ENCODE data around the gene SLC7A5. TPM values are rescaled to one million over a fixed set of nuclear protein-coding genes. Genes with fewer than 3 reads are reported as not detected.
"Not testable (repeated sequence)": the region's sequence is repeated elsewhere in the genome, so short reads cannot be mapped to it uniquely, and the experiment has no call there.

SLC7A5 gene
- total RNA-seq, 4 donors from 2014 or later: 3.3 to 17.7 (median 4.3) TPM

DNA sequence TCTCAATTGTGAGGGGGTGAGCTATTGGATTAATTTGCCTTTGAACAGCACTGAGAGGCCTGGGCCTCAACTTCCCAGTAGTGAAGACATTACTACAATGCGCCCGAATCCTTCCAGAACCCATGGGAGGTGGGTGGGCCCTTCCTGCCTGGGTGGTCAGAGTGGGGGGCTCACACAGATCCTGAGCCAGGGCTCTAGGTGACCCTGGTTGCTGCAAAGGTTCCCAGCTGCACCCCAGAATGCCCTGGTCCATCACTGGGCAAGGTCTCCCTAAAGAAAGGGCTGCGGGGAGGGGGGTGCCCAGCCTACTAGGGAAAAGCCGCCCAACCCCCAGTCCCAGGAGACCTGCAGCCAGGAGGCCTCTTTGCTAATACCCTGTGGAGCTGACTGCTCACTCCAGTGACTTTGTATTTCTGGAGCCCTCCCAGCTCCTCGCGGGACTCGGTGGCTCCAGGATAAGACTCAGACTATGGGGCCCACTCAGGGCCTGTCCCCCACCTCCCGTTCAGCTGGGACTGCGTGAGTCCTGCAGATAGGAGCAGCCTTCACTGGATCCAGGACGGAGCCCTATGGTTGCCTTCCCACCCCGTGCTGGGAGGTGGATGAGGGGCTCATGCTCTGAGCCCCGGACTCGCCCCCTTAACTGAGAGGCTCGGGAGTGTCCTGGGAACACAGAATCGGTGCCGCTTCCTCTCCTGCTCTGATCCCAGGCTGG lies 40.2 kb downstream of the SLC7A5 start:
- H3K4me3 ChIP-seq: no peak overlapping the region
- no peak for DNase-seq (ENCODE audit: extremely low spot score)
- H3K27ac ChIP-seq (replicated peaks in 1 of 4): no peak overlapping the region
- WGBS: 84% methylated on average over 10 of the region's 16 CpGs
- H3K36me3 ChIP-seq: peaks cover 5 to 39% (median 21%) of the 10 kb centered on the region in 4 donors
- peaks cover 0 to 22% (median 0%) of the 10 kb centered on the region in 4 donors for H3K27me3 ChIP-seq
- no peak for TF ChIP-seq CTCF (IDR thresholded peaks at IDR 0.05)
- TF ChIP-seq EP300 (IDR thresholded peaks at IDR 0.05): no peak
- TF ChIP-seq POLR2AphosphoS5 (IDR thresholded peaks at IDR 0.05): no peak
- TF ChIP-seq POLR2A (IDR thresholded peaks at IDR 0.05; ENCODE audit: low read depth): no peak
- no peaks in the 10 kb centered on the region for H3K9me3 ChIP-seq
- intact Hi-C loops (cut with DNase I): no loop called here
- peaks cover 0 to 2% (median under 1%) of the 10 kb centered on the region in 4 donors for H3K4me1 ChIP-seq

DNA sequence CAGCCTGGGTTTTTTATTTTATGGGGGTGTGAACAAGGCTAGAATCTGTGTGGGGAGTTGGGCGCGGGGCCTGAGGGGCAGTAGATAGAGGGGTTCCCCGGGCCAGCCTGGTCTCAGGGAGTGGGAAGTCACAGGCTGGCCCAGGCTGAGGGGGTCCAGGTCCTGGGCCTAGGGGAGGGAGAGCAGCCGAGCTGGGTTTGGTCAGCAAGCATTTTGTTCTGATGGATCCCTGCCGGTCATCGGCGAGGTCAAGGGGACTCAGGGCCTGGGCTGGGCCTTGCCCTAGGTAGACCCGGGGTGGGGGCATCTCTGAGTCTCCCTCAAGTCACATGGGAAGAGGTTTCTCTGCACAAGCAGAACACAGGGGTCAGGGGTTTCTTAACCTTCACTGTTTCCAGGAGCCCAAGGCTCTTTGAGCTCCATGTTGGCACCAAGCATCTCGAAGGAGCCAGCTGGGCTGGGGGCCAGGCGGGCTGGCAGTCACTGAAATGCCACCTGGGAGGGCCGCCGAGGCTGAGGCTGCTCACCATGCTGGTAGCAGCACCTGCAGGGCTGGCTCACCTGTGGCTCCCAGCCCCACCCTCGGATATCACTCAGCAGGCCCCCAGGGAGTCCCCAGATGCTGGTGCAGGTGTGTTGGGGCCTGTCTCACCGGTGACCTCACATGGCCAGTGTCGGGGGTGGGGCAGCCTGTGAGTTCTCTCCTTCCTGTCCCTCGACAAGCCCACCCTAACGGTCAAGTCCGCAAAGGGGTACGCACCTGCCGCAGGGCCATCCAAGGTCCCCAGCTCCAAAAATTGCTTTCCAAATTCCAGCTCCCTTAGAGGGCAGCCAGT lies 41.0 kb downstream of the SLC7A5 start:
- intact Hi-C loops (cut with DNase I): no loop called here
- Histone ChIP-seq H3K4me3 (no peak overlapping the region), H3K9me3 (no peaks in the 10 kb centered on the region), H3K36me3 (peaks cover 3 to 32% (median 18%) of the 10 kb centered on the region in 4 donors), H3K27me3 (peaks cover 0 to 28% (median 0%) of the 10 kb centered on the region in 4 donors), H3K27ac (replicated peaks in 1 of 4) (no peak overlapping the region), H3K4me1 (no peaks in the 10 kb centered on the region)
- no peak for TF ChIP-seq POLR2A (IDR thresholded peaks at IDR 0.05; ENCODE audit: low read depth)
- TF ChIP-seq CTCF (IDR thresholded peaks at IDR 0.05): no peak
- WGBS: 94% methylated on average over 17 of the region's 20 CpGs
- no peak for DNase-seq (ENCODE audit: extremely low spot score)

GRCh38 chr16:87827588-87827915 lies 41.8 kb downstream of the SLC7A5 start:
- H3K9me3 ChIP-seq; DNase-seq (ENCODE audit: extremely low spot score); intact Hi-C loops (cut with DNase I); H3K4me1 ChIP-seq; H3K4me3 ChIP-seq; H3K27ac ChIP-seq (replicated peaks in 1 of 4): not testable (repeated sequence)
- peaks cover 0 to 31% (median 0%) of the 10 kb centered on the region in 4 donors for H3K27me3 ChIP-seq
- H3K36me3 ChIP-seq: peaks cover 0 to 25% (median 14%) of the 10 kb centered on the region in 4 donors
- 88% methylated on average over 7 of the region's 7 CpGs for WGBS

GRCh38 chr16:87826798-87827587 lies 42.3 kb downstream of the SLC7A5 start:
- intact Hi-C loops (cut with DNase I): no loop called here
- Histone ChIP-seq H3K4me3 (no peak overlapping the region), H3K36me3 (peaks cover 0 to 19% (median 10%) of the 10 kb centered on the region in 4 donors), H3K9me3 (no peaks in the 10 kb centered on the region), H3K27ac (replicated peaks in 1 of 4) (no peak overlapping the region), H3K27me3 (peaks cover 0 to 31% (median 0%) of the 10 kb centered on the region in 4 donors), H3K4me1 (peaks cover 0 to 5% (median 0%) of the 10 kb centered on the region in 4 donors)
- TF ChIP-seq EP300 (IDR thresholded peaks at IDR 0.05) (no peak), POLR2A (IDR thresholded peaks at IDR 0.05; ENCODE audit: low read depth) (no peak), CTCF (IDR thresholded peaks at IDR 0.05) (no peak), POLR2AphosphoS5 (IDR thresholded peaks at IDR 0.05) (no peak)
- no peak for DNase-seq (ENCODE audit: extremely low spot score)
- WGBS: 88% methylated on average over 26 of the region's 28 CpGs

GRCh38 chr16:87826407-87826797 lies 42.9 kb downstream of the SLC7A5 start:
- 63% methylated on average over 3 of the region's 4 CpGs for WGBS
- H3K27ac ChIP-seq (replicated peaks in 1 of 4); H3K4me3 ChIP-seq; H3K9me3 ChIP-seq; intact Hi-C loops (cut with DNase I); H3K4me1 ChIP-seq; DNase-seq (ENCODE audit: extremely low spot score): not testable (repeated sequence)
- peaks cover 0 to 14% (median 7%) of the 10 kb centered on the region in 4 donors for H3K36me3 ChIP-seq
- peaks cover 0 to 31% (median 0%) of the 10 kb centered on the region in 4 donors for H3K27me3 ChIP-seq

DNA sequence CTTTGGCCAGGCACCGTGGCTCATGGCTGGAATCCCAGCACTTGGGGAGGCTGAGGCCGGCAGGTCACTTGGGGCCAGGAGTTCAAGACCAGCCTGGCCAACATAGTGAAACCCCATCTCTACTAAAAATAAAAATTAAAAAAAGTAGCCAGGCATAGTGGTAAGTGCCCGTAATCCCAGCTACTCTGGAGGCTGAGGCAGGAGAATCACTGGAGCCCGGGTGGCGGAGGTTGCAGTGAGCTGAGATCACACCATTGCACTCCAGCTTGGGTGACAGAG lies 43.5 kb downstream of the SLC7A5 start:
- H3K36me3 ChIP-seq; DNase-seq (ENCODE audit: extremely low spot score); H3K4me1 ChIP-seq; H3K9me3 ChIP-seq; H3K4me3 ChIP-seq; H3K27ac ChIP-seq (replicated peaks in 1 of 4); intact Hi-C loops (cut with DNase I): not testable (repeated sequence)
- WGBS: 85% methylated on average over 5 of the region's 5 CpGs
- H3K27me3 ChIP-seq: peaks cover 0 to 31% (median 0%) of the 10 kb centered on the region in 4 donors

All from esophagus muscularis mucosa (tissue), 4 donors.